ENCODE results near the gene R3HDM2.

DNA sequence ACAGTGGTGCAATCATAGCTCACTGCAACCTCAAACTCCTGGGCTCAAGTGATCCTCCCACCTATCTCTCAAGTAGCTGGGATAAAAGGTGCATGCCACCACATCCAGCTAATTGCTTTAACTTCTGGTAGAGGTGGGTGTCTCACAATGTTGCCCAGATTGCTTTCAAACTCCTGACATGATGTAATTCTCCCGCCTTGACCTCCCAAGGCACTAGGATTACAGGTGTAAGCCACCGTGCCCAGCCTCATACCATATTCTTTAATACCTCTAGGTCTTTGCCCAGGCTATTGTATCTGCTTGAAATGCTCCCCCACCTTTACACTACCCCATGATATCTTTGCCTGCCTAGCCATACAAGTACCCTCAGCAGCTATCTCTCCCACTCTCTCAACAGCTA lies 11.3 kb downstream of the R3HDM2 start:
- TF ChIP-seq, protein P1, sequence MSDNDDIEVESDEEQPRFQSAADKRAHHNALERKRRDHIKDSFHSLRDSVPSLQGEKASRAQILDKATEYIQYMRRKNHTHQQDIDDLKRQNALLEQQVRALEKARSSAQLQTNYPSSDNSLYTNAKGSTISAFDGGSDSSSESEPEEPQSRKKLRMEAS (IDR thresholded peaks at IDR 0.05) = no peak
- TF ChIP-seq CTCF (IDR thresholded peaks at IDR 0.05 in 2 of 3, conservative IDR thresholded peaks at IDR 0.05 in 1 of 3; ENCODE audit: borderline replicate concordance in 1 of 3, insufficient read depth in 1 of 3, low read depth in 2 of 3, low read length in 2 of 3) (no peak), EZH2 (IDR thresholded peaks at IDR 0.05) (no peak), RAD21 (IDR thresholded peaks at IDR 0.05; ENCODE audit: low read depth) (no peak), SIN3A (IDR thresholded peaks at IDR 0.05; ENCODE audit: low read depth) (no peak), POLR2A (IDR thresholded peaks at IDR 0.05; ENCODE audit: borderline replicate concordance, extremely low read depth, insufficient read depth, insufficient read length) (no peak), POLR2AphosphoS5 (IDR thresholded peaks at IDR 0.05; ENCODE audit: low read depth, low read length) (no peak)

Data from HCT116 (cell line).